Measurements from ENCODE around the gene DPEP2NB.

DNA sequence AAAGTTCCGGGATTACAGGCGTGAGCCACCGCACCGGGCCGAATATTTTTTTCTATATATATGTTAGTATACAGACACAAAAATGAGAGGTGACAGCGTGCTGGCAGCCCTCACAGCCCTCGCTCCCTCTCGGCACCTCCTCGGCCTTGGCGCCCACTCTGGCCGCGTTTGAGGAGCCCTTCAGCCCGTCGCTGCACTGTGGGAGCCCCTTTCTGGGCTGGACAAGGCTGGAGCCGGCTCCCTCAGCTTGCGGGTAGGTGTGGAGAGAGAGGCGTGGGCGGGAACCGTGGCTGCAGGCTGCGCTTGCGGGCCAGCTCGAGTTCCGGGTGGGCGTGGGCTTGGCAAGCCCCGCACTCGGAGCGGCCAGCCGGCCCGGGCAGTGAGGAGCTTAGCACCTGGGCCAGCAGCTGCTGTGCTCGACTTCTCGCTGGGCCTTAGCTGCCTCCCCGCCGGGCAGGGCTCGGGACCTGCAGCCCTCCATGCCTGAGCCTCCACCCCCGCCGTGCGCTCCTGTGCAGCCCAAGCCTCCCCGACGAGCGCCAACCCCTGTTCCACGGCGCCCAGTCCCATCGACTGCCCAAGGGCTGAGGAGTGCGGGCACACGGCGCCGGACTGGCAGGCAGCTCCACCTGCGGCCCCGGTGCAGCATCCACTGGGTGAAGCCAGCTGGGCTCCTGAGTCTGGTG is 33.6 kb downstream of the DPEP2NB start:
- TF ChIP-seq, protein P1, sequence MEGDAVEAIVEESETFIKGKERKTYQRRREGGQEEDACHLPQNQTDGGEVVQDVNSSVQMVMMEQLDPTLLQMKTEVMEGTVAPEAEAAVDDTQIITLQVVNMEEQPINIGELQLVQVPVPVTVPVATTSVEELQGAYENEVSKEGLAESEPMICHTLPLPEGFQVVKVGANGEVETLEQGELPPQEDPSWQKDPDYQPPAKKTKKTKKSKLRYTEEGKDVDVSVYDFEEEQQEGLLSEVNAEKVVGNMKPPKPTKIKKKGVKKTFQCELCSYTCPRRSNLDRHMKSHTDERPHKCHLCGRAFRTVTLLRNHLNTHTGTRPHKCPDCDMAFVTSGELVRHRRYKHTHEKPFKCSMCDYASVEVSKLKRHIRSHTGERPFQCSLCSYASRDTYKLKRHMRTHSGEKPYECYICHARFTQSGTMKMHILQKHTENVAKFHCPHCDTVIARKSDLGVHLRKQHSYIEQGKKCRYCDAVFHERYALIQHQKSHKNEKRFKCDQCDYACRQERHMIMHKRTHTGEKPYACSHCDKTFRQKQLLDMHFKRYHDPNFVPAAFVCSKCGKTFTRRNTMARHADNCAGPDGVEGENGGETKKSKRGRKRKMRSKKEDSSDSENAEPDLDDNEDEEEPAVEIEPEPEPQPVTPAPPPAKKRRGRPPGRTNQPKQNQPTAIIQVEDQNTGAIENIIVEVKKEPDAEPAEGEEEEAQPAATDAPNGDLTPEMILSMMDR (IDR thresholded peaks at IDR 0.05; ENCODE audit: low read depth, low read length, poor library complexity, severe bottlenecking) = no peak
- no peak for TF ChIP-seq EZH2phosphoT487 (IDR thresholded peaks at IDR 0.05; ENCODE audit: borderline replicate concordance, low read length)

Data from DOHH2 (cell line).